HG03196 (cell line): ENCODE results near the gene GIPR.
A peak's percentile ranks its signal among the peaks of the same experiment; 100 is the strongest.
"Not testable (repeated sequence)": the region's sequence is repeated elsewhere in the genome, so short reads cannot be mapped to it uniquely, and the experiment has no call there.

Experiments used
- ATAC-seq: cut with Tn5 transposase; IDR thresholded peaks from one replicate; pipeline ENCODE4 v1.9.1; 2021; ENCODE audit not compliant: unreplicated experiment

Gene GIPR

DNA sequence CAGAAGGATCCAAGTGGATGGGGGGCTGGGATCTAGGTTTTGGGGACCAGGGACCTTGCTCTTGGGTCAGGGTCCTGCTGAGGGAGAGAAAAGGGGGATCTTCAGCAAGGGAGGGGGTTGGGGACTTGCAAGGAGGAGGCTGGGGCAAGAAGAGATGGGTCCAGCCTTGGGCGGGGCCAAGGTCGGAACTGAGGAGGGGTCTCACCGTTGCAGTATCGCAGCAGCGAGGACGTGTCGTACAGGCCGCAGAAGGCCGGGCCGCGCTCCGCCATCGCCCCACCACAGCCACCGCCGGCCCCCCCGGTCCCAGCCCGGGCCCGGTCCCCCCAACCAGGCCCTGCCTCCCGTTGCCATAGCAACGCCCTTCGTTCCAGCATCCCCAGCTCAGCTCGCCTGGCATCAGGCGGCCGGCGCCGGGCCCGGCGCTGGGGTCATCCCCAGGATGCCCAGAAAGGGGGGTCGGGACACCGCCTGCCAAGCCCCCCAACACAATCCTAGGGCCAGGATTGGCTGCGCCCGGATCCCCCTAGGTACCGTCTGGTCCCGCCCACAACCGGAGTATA lies 22.9 kb upstream of the GIPR start:
- no peak for ATAC-seq

DNA sequence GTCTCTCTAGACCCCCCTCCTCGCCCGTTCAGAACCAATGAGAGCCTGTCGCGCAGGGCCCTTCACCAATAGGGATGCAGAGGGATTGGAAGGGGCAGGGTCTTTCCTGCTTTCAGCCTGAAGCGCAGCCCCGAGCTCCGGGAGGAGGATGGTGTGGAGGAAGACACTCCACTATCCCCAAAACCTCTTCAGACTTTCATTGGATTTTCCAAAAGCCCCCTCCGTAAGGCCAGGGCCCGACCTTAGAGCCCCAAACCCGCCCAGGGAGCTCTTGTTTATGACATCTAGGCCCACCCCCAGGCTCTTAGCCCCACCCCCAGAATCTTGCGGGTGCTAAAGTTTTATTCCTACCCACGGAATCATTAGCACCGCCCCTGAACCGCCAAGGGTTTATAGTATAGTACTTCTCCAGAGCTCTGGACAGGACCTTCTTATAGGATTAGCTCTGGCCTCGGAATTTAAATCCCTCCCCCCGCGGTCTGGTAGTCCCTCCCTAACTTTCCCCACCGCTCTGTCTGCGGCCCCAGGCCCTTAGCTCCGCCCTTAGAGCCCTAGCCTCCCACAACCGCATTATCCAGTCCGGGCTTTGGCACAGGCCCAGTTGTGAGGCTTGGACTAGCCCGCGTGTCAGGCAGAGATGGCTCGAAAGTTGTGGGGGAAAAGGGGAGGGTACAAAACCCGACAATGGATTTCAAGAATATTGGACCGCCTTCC lies 22.2 kb upstream of the GIPR start:
- ATAC-seq, result no peak

DNA sequence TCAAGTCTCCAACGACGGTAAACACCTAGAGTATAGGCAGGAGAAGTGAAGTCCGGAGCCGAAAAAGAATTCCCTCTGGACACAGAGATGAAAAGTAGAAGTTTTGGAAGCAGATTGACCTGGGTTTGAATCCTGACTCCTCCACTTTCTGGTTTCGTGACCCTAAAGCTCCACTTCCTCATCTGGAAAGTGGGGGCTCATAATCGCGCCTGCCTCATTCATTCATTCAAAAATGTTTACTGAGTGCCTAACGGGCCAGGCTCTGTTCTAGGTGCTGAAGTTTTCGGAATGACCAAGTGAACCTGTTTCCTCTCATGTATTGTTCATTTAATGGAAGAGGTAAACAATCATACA lies 21.7 kb upstream of the GIPR start:
- ATAC-seq, result no peak

DNA sequence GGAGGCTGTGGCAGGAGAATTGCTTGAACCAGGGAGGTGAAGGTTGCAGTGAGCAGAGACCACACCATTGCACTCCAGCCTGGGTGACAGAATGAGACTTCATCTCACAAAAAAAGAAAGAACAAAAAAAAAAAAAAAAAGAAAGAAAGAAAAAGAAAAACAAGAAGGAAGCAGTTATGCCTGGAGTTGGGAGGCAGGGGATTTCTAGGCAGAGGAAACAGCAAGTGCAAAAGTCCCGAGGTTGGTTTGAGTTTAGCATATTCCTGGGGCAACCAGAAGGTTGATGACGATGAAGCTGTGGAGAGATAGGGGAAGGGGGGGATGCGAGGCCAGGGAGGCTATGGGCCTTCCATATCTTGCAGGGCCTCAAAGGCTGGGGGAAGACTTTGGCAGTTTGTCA lies 17.3 kb upstream of the GIPR start:
- no peak for ATAC-seq

DNA sequence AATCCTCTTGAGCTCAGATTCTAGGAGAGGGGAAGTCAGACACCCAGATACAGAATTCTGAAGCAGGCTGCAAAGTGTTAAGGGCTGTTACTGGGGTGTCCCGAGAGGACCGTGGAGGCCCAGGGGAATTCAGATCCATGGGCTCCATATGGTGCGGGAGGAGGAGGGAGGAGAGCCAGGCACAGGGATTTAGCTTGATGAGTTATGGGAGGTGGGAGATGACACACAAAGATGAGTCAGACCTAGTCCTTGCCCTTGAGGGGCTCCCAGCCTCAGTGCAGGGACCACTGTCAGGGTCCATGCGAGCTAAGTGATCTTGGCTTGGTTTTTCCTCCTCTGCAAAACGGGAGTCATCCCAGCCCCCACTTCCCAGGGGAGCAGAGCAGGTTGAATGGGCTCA lies 14.4 kb upstream of the GIPR start:
- no peak for ATAC-seq

DNA sequence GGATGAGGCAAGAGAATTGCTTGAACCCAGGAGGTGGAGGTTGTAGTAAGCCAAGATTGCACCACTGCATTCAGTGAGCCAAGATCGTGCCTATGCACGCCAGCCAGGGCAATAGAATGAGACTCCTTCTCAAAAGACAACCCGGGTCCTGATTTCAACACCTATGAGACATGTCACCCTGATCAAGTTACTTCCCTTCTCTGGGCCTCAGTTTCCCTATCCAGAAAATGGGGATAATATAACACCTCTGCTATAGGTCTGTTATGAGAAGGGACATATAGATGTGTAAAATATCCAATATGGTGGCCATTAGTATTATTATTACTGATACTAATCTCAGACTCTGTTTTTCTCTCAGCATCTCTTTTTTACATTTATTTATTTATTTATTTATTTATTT lies 12.9 kb upstream of the GIPR start:
- ATAC-seq, result no peak

DNA sequence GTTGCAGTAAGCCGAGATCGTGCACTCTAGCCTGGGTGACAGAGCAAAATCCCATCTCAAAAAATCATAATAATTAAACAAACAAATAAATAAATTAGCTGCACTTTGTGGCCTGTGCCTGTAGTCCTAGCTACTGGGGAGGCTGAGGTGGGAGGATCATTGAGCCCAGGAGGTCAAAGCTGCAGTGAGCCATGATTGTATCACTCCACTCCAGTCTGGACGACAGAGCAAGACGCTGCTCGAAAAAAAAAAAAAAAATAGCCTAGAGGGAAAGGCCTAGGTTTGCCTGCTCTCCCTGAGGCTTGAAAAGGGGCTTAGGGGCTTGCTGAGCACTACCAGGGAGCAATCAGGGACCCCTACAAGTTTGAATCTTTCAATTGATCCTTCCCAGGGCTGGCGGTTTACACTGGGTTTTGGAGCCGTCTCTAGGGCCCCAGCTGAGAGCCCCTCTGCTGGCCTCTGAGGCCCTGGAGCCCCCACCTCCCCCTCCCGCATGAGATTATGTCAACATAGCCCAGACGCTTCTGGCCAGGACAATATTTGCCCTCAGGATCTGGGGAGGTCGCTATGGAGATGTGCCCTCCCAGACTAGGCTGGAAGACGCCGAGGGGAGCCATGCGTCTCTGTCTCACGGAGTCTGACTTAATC lies 10.4 kb upstream of the GIPR start:
- ATAC-seq, result no peak

DNA sequence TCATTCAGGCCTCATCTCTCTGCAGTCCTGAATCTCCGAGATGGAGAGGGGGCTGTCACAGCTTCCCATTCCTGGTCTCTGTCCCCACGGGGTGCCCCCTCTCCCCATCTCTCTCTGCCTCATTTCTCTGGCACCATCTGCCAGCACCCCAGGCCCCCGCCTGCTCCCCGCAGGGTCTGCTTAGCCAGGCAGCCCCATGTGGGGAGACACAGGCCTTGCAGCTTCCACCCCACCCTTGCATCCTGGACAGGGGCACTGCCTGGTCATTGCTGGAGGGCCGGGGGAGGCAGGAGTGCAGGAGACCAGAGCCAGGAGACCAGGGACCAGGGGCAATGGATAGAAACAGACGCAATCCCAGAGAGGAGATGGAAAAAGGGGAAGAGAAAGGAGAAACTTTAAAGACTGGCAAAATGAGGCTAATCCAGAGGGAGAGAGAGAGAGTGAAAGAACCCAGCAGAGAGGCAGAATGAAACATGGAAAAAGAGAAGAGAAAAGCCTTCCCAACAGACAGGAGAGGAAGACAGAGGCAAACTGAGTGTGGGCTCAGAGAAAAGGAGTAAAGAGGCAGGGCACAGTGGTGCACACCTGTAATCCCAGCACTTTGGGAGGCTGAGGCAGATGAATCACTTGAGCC lies 8.8 kb upstream of the GIPR start:
- no peak for ATAC-seq

DNA sequence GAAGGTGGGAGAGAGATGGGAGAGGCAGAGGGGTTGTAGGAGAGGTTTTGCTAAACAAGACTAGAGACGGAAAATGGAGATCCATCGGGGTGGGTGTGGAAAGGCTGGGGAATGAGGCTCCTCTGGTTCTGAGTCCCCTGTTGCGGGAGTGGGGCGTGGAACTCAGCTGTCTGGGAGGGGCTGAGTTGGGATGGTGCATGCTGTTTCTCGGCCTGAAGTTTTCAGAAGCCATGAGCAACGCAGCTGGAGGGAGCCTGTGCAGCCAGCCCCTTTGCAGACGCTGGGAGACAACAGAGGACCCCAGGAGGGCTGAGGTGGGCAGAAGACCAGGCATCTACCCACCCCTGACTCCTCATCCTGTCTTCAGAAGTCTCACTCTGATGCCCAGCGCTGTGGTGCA lies 7.4 kb upstream of the GIPR start:
- ATAC-seq, result no peak

DNA sequence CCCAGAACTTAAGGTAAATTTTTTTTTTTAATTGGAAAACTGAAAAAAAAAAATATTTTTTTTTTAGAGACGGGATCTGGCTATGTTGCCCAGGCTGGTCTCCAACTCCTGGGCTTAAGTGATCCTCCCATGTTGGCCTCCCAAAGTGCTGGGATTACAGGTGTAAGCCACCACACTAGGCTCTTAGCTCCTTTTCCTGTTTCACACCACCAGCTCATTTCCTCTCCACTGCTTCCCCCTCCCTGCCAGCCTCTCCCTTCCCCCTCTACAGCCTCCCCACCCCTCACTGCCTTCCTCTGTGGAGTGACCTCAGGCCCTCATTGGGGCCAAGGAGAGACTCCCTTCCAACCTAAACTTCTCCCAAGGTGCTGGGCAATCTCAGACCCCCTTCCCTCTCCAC lies 4.2 kb upstream of the GIPR start:
- no peak for ATAC-seq

DNA sequence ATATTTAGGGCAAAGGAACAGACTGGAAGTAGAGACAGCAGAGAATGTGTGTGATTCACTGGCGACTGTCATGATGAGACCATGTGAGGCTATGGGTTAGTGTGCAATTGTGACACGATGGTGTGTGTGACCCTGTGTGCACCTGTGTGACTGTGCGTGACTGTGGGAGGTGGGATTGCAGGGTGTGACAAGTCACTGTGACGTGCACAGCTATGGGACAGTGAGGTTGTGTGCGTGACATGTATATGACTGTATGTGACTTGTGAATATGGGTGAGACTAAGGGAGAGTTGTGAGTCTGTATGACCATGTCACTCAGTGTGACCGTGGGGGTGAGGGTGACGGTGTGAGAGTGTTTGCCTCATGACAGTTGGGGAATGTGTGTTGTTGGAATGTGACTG lies 3.4 kb upstream of the GIPR start:
- ATAC-seq, result no peak

DNA sequence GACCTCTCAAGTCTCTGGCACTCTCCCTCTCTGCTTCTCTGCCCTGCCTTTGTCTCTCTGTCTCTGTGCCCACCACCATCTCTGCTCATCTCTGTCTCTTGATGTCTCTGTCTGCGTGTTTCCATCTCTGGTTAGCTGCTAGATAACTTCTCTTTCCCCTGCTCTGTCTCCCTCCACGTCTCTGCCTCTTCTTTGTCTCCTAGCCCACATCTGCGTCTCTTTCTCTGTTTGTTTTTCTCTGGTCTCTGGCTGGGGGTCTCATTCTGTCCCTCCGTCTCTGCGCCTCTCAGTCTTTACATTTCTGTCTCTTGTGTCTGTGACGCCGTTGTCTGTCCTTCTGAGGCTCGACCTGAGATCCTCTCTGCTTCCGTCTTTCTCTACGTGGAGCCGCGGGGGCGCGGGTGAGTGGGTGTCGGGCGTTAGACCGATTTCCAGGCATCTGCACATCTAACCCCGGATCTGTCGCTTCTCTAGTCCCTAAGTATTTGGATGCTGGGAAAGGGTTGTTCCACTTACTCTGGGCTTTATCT lies 386 bp downstream of the GIPR start:
- ATAC-seq, result no peak

DNA sequence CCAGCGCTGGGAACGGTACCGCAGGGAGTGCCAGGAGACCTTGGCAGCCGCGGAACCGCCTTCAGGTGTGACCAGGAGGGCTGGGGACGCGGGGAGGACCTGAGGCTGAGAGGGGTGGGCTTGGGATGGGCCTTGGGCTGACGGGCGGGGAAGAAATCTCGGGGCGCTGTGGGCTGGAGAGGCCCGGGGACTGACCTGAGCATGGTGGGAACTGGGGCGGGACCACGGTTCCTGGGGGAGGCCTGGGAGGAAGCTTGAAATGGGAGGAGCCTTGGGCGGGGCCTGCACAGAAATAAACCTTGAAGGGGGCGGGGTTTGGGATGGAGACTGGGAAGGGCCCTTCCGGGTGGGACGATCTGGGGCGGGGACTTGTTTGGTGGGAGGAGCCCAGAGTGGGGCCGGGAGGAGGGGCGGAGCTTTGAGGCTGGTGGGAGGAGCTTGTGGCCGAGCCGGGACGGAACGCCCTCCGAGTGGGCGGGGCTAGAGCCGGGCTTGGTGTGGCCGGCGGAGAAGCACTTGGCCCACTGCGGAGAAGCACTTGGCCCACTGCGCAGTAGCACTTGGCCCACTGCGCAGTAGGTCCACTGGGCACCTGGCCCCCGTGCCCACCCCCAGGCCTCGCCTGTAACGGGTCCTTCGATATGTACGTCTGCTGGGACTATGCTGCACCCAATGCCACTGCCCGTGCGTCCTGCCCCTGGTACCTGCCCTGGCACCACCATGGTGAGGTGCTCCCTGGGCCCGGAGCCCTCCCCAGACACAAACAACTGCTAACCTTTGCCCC lies 2.8 kb downstream of the GIPR start:
- ATAC-seq, result peak; percentile 44

DNA sequence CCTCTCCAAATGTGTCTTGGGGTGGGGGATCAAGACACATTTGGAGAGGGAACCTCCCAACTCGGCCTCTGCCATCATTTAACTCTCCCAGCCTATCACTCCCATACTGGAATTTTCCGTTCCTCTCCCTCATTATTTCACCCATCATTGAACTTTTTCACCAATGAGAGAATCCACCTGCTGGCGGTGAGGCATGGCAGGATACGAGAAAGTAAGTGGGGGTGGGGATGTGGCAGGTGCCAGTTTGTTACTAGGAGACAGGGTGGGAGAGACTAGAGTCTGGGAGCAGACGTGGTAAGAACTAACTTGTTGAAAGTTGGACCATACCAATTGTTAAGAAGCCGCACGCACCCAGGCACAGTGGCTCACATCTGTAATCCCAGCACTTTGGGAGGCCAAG lies 6.9 kb downstream of the GIPR start:
- no peak for ATAC-seq

DNA sequence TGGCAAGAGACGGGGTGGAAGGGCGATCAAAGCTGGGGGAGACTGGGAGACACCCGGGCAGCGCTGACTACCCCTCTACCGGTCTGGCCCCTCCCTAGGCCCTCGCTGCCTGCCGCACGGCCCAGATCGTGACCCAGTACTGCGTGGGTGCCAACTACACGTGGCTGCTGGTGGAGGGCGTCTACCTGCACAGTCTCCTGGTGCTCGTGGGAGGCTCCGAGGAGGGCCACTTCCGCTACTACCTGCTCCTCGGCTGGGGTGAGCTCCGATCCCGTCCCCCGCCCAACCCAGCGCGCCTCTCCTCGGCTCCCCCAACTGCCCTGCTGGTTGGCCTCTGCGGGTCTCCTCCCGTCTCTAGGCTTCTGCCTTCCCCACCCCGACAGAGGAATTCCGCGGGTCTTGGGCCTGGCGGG lies 8.8 kb downstream of the GIPR start:
- no peak for ATAC-seq

DNA sequence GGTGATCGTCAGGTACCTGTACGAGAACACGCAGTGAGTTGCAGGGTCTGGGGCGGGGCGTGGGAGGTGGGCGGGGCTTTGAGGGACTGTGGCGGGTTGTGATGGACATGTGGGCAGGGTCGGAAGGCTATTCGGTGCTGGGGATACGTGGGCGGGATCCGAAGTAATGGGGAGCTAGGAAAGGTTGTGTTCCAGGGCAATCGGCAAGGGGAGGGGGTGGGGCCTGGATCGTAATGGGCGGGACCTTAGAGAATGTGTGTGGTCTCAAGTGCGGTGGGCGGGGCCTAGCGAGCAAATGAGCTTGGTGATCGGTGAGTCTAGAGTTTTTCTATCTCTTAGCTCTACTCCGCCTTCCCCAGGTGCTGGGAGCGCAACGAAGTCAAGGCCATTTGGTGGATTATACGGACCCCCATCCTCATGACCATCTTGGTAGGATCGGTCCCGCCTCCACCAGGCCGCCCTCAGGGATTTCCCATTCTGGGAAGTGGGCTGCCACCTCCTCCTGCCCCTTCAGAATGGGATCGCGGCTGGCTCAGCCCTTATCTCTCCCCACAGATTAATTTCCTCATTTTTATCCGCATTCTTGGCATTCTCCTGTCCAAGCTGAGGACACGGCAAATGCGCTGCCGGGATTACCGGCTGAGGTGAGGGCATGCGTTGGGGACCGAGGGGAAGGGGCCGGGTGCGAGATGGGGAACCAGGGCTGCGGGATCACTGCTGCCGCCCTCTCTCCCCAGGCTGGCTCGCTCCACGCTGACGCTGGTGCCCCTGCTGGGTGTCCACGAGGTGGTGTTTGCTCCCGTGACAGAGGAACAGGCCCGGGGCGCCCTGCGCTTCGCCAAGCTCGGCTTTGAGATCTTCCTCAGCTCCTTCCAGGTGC lies 9.6 kb downstream of the GIPR start:
- no peak for ATAC-seq

DNA sequence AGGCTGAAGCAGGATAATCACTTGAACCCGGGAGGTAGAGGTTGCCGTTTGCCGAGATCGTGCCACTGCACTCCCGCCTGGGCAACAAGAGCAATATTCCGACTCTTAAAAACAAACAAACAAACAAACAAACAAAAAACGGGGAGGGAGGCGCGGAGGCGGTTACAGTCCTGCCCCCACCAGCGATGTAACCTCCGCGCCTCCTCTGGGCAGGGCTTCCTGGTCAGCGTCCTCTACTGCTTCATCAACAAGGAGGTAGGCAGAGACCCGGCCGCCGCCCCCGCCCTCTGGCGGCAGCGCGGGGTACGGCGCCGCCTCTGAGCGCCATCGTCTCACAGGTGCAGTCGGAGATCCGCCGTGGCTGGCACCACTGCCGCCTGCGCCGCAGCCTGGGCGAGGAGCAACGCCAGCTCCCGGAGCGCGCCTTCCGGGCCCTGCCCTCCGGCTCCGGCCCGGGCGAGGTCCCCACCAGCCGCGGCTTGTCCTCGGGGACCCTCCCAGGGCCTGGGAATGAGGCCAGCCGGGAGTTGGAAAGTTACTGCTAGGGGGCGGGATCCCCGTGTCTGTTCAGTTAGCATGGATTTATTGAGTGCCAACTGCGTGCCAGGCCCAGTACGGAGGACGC lies 13.5 kb downstream of the GIPR start:
- ATAC-seq, result peak; percentile 75

DNA sequence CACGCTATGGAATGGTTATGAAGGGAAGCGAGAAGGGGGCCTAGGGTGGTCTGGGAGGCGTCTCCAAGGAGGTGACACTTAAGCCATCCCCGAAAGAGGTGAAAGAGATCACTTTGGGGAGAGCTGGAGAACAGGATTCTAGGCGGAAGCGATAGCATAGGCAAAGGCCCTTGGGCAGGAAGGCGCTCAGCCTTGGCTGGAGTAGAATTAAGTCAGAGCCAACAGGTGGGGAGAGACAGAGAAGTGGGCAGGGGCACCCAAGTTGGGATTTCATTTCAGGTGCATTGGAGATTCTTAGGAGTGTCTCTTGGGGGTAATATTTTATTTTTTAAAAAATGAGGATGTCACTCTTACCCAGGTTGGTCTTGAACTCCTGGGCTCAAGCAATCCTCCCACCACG lies 14.1 kb downstream of the GIPR start:
- no peak for ATAC-seq

DNA sequence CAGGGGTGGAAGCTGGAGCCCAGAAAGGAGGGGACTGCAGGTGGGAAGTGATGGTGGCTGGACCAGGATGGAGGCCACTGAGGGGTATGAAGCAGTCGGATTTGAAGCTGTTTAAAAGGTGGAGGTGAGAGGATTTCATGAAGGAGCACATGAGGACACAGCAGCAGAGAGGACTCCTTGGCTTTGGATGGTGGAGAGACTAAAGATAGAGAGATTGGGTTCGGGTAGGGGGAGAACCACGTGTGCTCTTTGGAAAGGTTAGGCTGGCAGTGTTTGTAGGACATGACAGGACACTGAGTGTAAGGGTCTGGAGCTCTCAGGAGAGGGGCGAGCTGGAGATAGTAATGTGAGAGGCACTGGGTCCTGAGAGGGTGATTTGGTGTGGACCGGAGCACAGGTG lies 14.9 kb downstream of the GIPR start:
- no peak for ATAC-seq

DNA sequence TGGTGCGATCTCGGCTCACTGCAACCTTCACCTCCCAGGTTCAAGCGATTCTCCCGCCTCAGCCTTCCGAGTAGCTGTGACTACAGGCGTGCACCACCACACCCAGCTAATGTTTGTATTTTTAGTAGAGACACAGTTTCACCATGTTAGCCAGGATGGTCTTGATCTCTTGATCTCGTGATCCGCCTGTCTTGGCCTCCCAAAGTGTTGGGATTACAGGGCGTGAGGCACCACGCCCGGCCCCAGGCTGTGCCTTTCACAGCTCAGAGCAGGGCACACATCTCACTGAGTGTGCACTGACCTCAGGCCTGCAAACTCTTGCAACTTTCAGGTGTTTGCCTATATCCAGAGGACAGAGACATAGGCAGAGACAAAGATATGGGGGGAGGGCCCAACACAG lies 17.0 kb downstream of the GIPR start:
- ATAC-seq, result not testable (repeated sequence)
